Fibroblast of the aortic adventitia (primary cell): ENCODE results near the gene HNRNPLL. TPM values are rescaled to one million over a fixed set of nuclear protein-coding genes. Genes with fewer than 3 reads are reported as not detected.
"Not testable (repeated sequence)": the region's sequence is repeated elsewhere in the genome, so short reads cannot be mapped to it uniquely, and the experiment has no call there.

Experiments
- DNase-seq: peaks from one replicate; pipeline ENCODE4 v3.0.0-alpha.2; 2010; ENCODE audit warnings: low read depth
- H3K4me3 ChIP-seq: 2 replicates; pipeline ENCODE4 v1.5.1; 2011; ENCODE audit warnings: low read depth, mild to moderate bottlenecking, control low read depth, low read length, moderate library complexity
- total RNA-seq: library from RNA; depleted of rRNA; stranded (reverse); fragments of >200 nt; gene quantifications from 2 replicates; pipeline ENCODE4 v1.2.3, GENCODE V29; 2012; ENCODE audit warnings: low replicate concordance
- TF ChIP-seq, protein P1 (sequence below): IDR thresholded peaks from 2 replicates; pipeline ENCODE4 v1.5.1; 2011; ENCODE audit warnings: mild to moderate bottlenecking, low read length, control low read depth, inconsistent platforms; ENCODE audit not compliant: insufficient read depth

Gene HNRNPLL
- total RNA-seq, 1 donor, result 45.0 TPM

DNA sequence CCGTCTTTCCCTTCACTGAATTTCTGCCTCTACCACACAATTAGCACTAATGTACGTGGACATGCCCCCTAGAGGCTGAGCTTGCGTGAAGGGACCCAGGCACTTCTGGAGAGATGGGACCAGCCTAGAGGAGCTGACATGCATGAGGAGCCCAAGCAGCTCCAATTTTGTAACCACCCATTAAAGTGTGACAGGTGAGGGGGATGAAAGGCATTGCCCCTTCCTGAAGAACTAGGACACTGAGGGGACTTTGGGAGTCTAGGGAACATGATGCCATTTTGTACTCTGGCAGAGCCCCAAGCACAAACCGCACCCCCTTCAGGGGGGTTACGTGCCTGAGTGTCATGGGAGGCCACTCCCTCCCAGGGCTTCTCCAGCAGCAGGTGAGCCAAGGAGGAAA is 63.6 kb downstream of the HNRNPLL start:
- TF ChIP-seq, protein P1, sequence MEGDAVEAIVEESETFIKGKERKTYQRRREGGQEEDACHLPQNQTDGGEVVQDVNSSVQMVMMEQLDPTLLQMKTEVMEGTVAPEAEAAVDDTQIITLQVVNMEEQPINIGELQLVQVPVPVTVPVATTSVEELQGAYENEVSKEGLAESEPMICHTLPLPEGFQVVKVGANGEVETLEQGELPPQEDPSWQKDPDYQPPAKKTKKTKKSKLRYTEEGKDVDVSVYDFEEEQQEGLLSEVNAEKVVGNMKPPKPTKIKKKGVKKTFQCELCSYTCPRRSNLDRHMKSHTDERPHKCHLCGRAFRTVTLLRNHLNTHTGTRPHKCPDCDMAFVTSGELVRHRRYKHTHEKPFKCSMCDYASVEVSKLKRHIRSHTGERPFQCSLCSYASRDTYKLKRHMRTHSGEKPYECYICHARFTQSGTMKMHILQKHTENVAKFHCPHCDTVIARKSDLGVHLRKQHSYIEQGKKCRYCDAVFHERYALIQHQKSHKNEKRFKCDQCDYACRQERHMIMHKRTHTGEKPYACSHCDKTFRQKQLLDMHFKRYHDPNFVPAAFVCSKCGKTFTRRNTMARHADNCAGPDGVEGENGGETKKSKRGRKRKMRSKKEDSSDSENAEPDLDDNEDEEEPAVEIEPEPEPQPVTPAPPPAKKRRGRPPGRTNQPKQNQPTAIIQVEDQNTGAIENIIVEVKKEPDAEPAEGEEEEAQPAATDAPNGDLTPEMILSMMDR, result no peak
- H3K4me3 ChIP-seq, result no peak overlapping the region
- DNase-seq, result no peak

DNA sequence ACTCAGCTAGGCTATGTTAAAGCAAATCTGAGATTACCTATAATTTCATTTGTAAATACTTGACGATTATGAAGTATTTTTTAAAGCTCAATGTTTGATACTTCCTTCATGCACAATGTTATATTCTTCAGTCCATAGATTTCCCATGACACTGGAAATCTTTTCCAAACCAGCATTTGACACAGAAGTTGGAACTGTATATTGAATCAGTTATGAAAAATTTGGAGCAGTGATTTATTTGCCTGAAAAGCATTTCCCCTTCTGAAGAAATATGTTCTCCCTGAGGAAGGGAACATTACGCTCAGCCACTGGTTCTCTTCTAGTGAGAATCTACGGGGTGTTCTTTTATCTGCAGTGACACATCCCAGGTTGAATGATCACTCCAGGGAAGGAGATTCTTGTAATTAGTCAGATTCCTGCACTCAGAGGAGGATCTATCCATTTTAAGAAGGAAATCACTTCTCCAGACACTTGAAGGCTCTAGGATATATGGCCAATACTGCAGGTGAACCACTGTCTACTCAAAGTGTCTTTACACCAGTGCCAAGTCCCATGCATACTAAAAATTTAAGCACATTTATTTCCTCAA is 64.7 kb downstream of the HNRNPLL start:
- TF ChIP-seq, protein P1, result no peak
- no peak for DNase-seq
- no peak overlapping the region for H3K4me3 ChIP-seq

DNA sequence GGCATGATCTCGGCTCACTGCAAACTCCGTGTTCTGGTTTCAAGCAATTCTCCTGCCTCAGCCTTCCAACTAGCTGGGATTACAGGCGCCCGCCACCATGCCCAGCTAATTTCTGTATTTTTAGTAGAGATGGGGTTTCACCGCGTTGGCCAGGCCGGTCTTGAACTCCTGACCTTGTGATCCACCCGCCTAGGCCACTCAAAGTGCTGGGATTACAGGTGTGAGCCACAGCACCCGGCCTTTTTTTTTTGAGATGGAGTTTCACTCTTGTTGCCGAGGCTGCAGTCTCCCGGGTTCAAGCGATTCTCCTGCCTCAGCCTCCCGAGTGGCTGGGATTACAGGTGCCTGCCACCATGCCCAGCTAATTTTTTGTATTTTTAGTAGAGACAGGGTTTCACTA is 65.4 kb downstream of the HNRNPLL start:
- H3K4me3 ChIP-seq, DNase-seq: not testable (repeated sequence)

DNA sequence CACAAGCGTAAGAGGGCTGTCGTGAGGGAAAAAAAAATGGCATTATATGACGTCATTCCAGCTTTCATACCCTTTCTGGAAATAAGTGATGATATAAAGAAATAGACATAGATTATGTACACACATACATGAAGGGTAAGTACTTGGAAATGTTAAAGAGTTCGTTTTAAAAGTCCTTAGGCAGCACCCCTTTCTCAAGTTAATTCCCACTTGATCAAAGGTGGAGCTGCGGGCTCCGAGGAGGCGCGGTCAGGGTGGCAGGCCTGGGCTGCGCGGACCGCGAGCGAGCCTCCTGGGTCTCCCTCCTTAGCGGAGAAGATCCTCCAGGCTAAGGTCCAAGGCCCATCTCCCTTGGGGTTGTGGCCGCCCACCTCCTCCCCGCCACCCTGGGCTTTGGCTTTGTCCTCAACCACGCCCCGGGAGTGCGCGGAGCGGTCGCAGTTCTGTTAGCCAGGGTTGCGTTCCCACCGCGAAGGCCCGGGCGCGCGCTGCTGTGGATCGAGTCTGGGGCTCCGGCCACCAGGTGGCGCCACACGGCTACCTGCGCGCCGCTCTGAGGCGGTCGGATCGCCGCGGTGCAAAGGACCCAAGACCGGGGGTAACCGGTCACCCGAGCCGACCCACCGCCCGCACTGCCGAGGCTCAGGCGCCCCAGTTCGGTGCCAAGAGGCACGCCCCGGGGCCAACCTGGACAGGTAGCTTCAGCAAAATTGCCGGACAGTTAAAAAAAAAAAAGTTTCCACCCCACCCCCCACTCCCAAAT is 66.8 kb downstream of the HNRNPLL start:
- peak; percentile 58 for DNase-seq
- peak overlapping the region; percentile 67 for H3K4me3 ChIP-seq
- TF ChIP-seq, protein P1, result peak; percentile 80

DNA sequence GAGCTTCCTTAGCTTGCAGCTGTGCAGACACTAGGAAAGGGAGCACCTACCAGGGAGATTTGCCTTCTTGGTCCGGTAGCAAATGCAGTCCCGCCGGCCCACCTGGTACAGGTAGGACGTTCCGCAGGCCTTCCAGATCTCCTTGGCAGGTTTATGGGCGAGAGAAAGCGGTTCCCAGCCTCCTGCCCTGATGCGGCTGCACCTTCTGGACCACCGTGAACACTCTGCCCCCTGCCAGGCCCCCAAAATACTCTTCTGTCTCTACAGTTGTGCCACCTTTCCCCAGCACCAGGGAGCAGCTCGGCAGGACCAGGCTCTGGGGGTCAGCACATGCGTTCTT is 67.4 kb downstream of the HNRNPLL start:
- H3K4me3 ChIP-seq, result no peak overlapping the region
- TF ChIP-seq, protein P1, result no peak
- no peak for DNase-seq

DNA sequence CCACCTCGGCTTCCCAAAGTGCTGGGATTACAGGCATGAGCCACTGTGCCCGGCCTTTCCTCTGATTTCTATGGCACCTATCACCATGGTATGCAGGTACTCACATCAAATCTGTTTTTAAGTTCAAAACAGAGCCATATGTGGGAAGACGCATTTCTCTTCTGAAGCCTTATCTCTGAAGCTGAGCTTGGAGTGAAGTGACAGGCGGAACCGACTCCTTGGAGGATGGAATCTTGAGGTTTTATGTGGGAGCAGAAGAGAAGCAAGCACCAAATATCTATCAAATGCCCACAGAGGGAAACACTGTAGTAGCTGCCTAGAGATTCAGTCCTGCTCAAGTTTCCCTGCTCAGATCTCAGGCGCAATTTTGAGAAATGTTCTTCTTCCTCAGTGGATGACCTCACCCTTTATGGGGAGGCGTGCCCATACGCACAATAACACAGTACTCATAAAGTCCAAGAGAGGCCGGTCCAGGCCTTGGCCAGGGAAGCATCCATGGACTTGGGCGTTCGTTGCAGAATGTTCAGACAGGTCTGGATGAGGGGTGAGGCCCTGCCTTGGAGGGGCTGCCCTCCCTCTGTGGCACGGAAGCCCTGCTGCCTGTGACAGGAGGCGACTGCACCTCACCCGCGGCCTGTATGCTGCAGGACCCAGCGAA is 67.9 kb downstream of the HNRNPLL start:
- peak; percentile 28 for DNase-seq
- TF ChIP-seq, protein P1, result no peak

DNA sequence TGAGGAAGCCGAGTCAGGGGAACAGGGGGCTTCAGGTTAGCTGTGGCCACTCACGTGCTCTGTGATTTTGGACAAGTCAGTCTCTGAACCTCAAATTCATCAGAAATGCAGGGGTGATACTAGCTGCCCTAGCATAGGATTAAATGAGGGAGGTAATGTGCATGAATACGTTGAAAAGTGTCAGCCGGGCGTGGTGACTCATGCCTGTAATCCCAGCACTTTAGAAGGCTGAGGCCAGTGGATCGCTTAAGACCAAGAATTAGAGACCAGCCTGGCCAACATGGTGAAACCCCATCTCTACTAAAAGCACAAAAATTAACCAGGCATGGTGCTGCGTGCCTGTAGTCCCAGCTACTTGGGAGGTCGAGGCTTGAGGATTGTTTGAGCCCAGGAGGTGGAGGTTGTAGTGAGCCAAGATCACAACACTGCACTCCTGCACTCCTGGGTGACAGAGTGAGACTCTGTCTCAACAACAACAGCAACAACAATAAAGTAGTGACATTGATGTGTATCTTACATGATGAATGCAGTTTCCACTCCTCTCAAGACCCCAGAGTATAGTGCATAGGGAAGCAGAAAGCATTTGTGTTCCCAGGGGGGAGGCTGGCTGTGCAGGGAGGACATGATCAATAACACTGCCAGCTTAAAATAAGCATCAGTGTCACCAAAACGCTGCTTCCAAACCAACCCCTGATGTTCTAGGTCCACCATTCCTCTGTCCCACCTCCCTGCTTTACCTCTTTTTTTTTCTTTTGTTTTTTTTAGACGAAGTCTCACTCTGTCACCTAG is 68.8 kb downstream of the HNRNPLL start:
- H3K4me3 ChIP-seq, result no peak overlapping the region
- TF ChIP-seq, protein P1, result no peak
- no peak for DNase-seq

More for the DNA sequence above, 67.9 kb downstream of the HNRNPLL start:
- H3K4me3 ChIP-seq, result no peak overlapping the region
